ENCODE results near the gene RCL1. TPM values are rescaled to one million over a fixed set of nuclear protein-coding genes. Genes with fewer than 3 reads are reported as not detected.

RCL1 gene
- total RNA-seq, 2 donors from 2014 or later = 27.0 to 49.4 TPM

DNA sequence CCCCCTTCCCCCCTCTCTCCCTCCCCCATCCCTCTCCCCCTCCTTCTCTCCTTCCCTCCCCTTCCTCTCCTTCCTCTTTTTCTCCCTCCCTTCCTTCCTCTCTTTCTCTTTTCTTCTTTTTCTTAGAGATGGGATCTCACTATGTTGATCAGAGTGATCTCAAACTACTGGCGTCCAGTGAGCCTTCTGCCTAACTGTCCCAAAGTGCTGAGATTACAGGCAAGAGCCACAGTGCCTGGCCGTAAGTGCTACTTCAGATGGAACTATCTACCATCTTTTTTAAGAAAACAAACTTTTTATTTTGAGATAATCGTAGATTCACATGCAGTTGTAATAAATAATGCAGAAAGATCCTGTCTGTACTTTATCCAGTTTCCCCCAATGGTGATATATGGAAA lies 6.3 kb downstream of the RCL1 start:
- Histone ChIP-seq H3K36me3 (replicated peaks in 1 of 2; ENCODE audit: insufficient read depth in 1 of 2, low read depth in 2 of 2) (no peaks in the 10 kb centered on the region), H3K4me3 (no peak overlapping the region), H3K27ac (no peak overlapping the region), H3K9me3 (no peaks in the 10 kb centered on the region), H3K27me3 (no peaks in the 10 kb centered on the region), H3K4me1 (peaks cover 32% of the 10 kb centered on the region)
- intact Hi-C loops (cut with DNase I) = no loop called here
- no peak for DNase-seq
- WGBS, 2 donors = 71 to 83% methylated on average over 3 of the region's 3 CpGs
- no peak for ATAC-seq
- TF ChIP-seq CTCF (IDR thresholded peaks at IDR 0.05) = no peak
- TF ChIP-seq POLR2A (IDR thresholded peaks at IDR 0.05) = no peak

- TF ChIP-seq POLR2A (IDR thresholded peaks at IDR 0.05) (no peak), CTCF (IDR thresholded peaks at IDR 0.05) (no peak)
- DNase-seq (no peak), ATAC-seq (no peak)
- intact Hi-C loops (cut with DNase I) = no loop called here
- WGBS, 2 donors = 41 to 43% methylated on average over 3 of the region's 3 CpGs
- H3K4me3 ChIP-seq = no peak overlapping the region
- no peaks in the 10 kb centered on the region for H3K9me3 ChIP-seq
- no peak overlapping the region for H3K27ac ChIP-seq
- no peaks in the 10 kb centered on the region for H3K27me3 ChIP-seq
- no peaks in the 10 kb centered on the region for H3K36me3 ChIP-seq (replicated peaks in 1 of 2; ENCODE audit: insufficient read depth in 1 of 2, low read depth in 2 of 2)
- H3K4me1 ChIP-seq = peaks cover 25% of the 10 kb centered on the region
These were observed 7.0 kb downstream of the RCL1 start for GRCh38 chr9:4799775-4800174.

DNA sequence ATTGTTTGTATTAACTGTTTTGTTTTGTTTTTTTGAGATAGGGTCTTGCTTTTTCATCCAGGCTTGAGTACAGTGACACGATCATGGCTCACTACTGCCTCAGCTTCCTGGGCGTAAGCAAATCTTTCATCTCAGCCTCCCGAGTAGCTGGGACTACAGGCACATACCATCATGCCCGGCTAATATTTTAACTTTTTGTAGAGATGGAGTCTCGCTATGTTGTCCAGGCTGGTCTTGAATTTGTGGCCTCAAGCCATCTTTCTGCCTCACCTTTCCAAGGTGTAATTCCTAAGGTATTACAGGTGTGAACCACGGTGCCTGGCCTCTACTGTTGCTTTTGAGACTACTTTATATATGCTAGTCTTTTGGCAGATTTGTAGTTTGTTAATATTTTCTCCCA lies 8.4 kb downstream of the RCL1 start:
- ATAC-seq (no peak), DNase-seq (no peak)
- Histone ChIP-seq H3K27me3 (no peaks in the 10 kb centered on the region), H3K36me3 (replicated peaks in 1 of 2; ENCODE audit: insufficient read depth in 1 of 2, low read depth in 2 of 2) (no peaks in the 10 kb centered on the region), H3K4me1 (peaks cover 16% of the 10 kb centered on the region), H3K27ac (no peak overlapping the region), H3K9me3 (no peaks in the 10 kb centered on the region), H3K4me3 (no peak overlapping the region)
- TF ChIP-seq POLR2A (IDR thresholded peaks at IDR 0.05) (no peak), CTCF (IDR thresholded peaks at IDR 0.05) (no peak)
- intact Hi-C loops (cut with DNase I) = no loop called here
- 94 to 99% methylated on average over 6 of the region's 6 CpGs for WGBS, 2 donors

GRCh38 chr9:4803670-4804530 lies 11.2 kb downstream of the RCL1 start:
- H3K27me3 ChIP-seq = no peaks in the 10 kb centered on the region
- H3K27ac ChIP-seq = no peak overlapping the region
- ATAC-seq = no peak
- intact Hi-C loops (cut with DNase I) = no loop called here
- H3K4me1 ChIP-seq = peaks cover 4% of the 10 kb centered on the region
- H3K9me3 ChIP-seq = no peaks in the 10 kb centered on the region
- TF ChIP-seq POLR2A (IDR thresholded peaks at IDR 0.05) (no peak), CTCF (IDR thresholded peaks at IDR 0.05) (no peak)
- no peak for DNase-seq
- H3K4me3 ChIP-seq = no peak overlapping the region
- 94 to 100% methylated on average over 11 to 24 of the region's 27 CpGs for WGBS, 2 donors
- H3K36me3 ChIP-seq (replicated peaks in 1 of 2; ENCODE audit: insufficient read depth in 1 of 2, low read depth in 2 of 2) = no peaks in the 10 kb centered on the region

- no peaks in the 10 kb centered on the region for H3K27me3 ChIP-seq
- no peaks in the 10 kb centered on the region for H3K9me3 ChIP-seq
- WGBS, 2 donors = 95 to 96% methylated on average over 24 to 28 of the region's 28 CpGs
- H3K4me3 ChIP-seq = no peak overlapping the region
- intact Hi-C loops (cut with DNase I) = no loop called here
- ATAC-seq (no peak), DNase-seq (no peak)
- TF ChIP-seq CTCF (IDR thresholded peaks at IDR 0.05) (no peak), POLR2A (IDR thresholded peaks at IDR 0.05) (no peak)
- H3K36me3 ChIP-seq (replicated peaks in 1 of 2; ENCODE audit: insufficient read depth in 1 of 2, low read depth in 2 of 2) = no peaks in the 10 kb centered on the region
- H3K27ac ChIP-seq = no peak overlapping the region
- H3K4me1 ChIP-seq = peaks cover 3% of the 10 kb centered on the region
These were observed 11.8 kb downstream of the RCL1 start for GRCh38 chr9:4804531-4805016.
